OCI-LY7 (cell line): ENCODE measurements around the gene UFSP1. TPM values are rescaled to one million over a fixed set of nuclear protein-coding genes. Genes with fewer than 3 reads are reported as not detected.
"Not testable (repeated sequence)": the region's sequence is repeated elsewhere in the genome, so short reads cannot be mapped to it uniquely, and the experiment has no call there.

ENCODE experiments used
- BruUV-seq: library from RNA; stranded (reverse); fragments of 400-500 nt; replicated peaks from 2 replicates; lab custom pipeline; 2021; lab: Mats Ljungman, UMichigan
- CTCF ChIA-PET: fragments of 300-600 bp; sonication (Branson Sonifier 250); formaldehyde crosslinking; loops from one replicate; lab custom pipeline; 2022; ENCODE audit warnings: antibody characterized with exemption; ENCODE audit not compliant: unreplicated experiment; lab: Charles Lee
- POLR2A ChIA-PET: fragments of 300-600 bp; sonication (Branson Sonifier 250); formaldehyde crosslinking; loops from one replicate; lab custom pipeline; 2022; ENCODE audit warnings: antibody characterized with exemption; lab: Charles Lee
- DNase-seq: peaks from one replicate; pipeline ENCODE4 v3.0.0-alpha.2; 2015; ENCODE audit warnings: low spot score
- H2AFZ ChIP-seq: fragments of 200-600 bp; sonication (generic), shearing (Covaris generic); 2 replicates; pipeline ENCODE4 v1.6.1; 2014; ENCODE audit warnings: mild to moderate bottlenecking, antibody characterized with exemption, low read length, moderate library complexity
- H3K27ac ChIP-seq: fragments of 200-600 bp; sonication (generic); 2 replicates; pipeline ENCODE4 v1.5.1; 2014; ENCODE audit warnings: mixed run types, low read depth, mild to moderate bottlenecking, moderate library complexity, low read length, inconsistent platforms; ENCODE audit not compliant: poor library complexity, severe bottlenecking
- H3K36me3 ChIP-seq: fragments of 200-600 bp; sonication (generic); 2 replicates; pipeline ENCODE4 v1.6.1; 2014; ENCODE audit warnings: mild to moderate bottlenecking, antibody characterized with exemption, low read length, moderate library complexity, mixed read lengths; ENCODE audit not compliant: insufficient read depth
- H3K4me1 ChIP-seq: fragments of 200-600 bp; sonication (generic); 2 replicates; pipeline ENCODE4 v1.5.1; 2014; ENCODE audit warnings: mild to moderate bottlenecking, low read length; ENCODE audit not compliant: insufficient read depth, poor library complexity, severe bottlenecking
- H3K4me2 ChIP-seq: fragments of 200-600 bp; sonication (generic); 2 replicates; pipeline ENCODE4 v1.6.1; 2014; ENCODE audit warnings: mild to moderate bottlenecking, low read length
- H3K4me3 ChIP-seq: fragments of 200-600 bp; sonication (generic); 2 replicates; pipeline ENCODE4 v1.5.1; 2014; ENCODE audit warnings: mild to moderate bottlenecking, low read depth, low read length; ENCODE audit not compliant: poor library complexity, severe bottlenecking
- H3K79me2 ChIP-seq: fragments of 200-600 bp; sonication (generic); 2 replicates; pipeline ENCODE4 v1.6.1; 2016; ENCODE audit warnings: low read depth, mild to moderate bottlenecking, low read length, moderate library complexity, mixed read lengths; ENCODE audit not compliant: insufficient read depth
- H3K9me2 ChIP-seq: fragments of 200-600 bp; sonication (generic); 2 replicates; pipeline ENCODE4 v1.6.1; 2016; ENCODE audit warnings: mild to moderate bottlenecking, low read length, mixed read lengths; ENCODE audit not compliant: insufficient read depth
- H3K9me3 ChIP-seq: fragments of 200-600 bp; sonication (generic); 2 replicates; pipeline ENCODE4 v1.6.1; 2014; ENCODE audit warnings: mild to moderate bottlenecking, mixed run types, low read length, mixed read lengths
- H4K20me1 ChIP-seq: fragments of 200-600 bp; sonication (generic); 2 replicates; pipeline ENCODE4 v1.6.1; 2014; ENCODE audit warnings: mild to moderate bottlenecking, antibody characterized with exemption, low read length, moderate library complexity, mixed read lengths; ENCODE audit not compliant: insufficient read depth
- CTCF ChIP-seq: fragments of 200-600 bp; sonication (generic); conservative IDR thresholded peaks from 2 replicates; pipeline ENCODE4 v1.5.1; 2014; ENCODE audit warnings: mild to moderate bottlenecking, antibody characterized with exemption, low read length, moderate library complexity, mixed read lengths
- EZH2phosphoT487 ChIP-seq: fragments of 200-600 bp; sonication (generic); IDR thresholded peaks from 2 replicates; pipeline ENCODE4 v1.6.1; 2018; ENCODE audit warnings: low read depth, borderline replicate concordance, mild to moderate bottlenecking, mixed run types, antibody characterized with exemption, low read length, moderate library complexity, mixed read lengths
- intact Hi-C: fragments of 100-400 bp; cut with micrococcal nuclease; formaldehyde crosslinking; loops from one replicate; pipeline ENCODE4 v1.10.0; 2022; ENCODE audit not compliant: unreplicated experiment
- total RNA-seq, 2 experiments: library from RNA; depleted of rRNA in 1 of 2; stranded (reverse); fragments of >200 nt in 1 of 2; shearing (Covaris generic) in 1 of 2; gene quantifications; 2 replicates each; pipeline ENCODE4 v1.2.3, GENCODE V29; 2014 to 2022

UFSP1 gene
- total RNA-seq, 2 experiments from 2014 or later = 2.8 to 3.3 TPM

DNA sequence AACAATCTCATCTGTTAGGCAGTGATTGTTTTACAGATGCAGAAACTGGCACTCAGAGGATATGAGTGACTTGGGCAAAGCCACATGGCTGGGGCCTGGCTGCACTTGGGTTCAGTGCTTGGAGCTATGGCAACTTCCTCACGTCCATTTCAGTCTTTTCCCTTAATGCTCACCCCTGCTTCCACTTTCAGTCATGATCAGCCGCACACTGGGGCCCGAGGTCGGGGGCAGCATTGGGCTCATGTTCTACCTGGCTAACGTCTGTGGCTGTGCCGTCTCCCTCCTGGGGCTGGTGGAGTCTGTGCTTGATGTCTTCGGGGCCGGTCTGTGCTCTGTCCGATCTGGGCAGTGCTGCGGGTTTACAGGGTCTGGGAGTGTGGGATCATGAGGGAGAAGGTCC is 34.0 kb downstream of the UFSP1 start:
- H4K20me1 ChIP-seq = no peaks in the 10 kb centered on the region
- TF ChIP-seq CTCF (no peak), EZH2phosphoT487 (no peak)
- peaks cover 7% of the 10 kb centered on the region; the same call in 1 of the 2 replicates for H3K79me2 ChIP-seq
- intact Hi-C loops = no loop called here
- no TSS peak for BruUV-seq
- H3K27ac ChIP-seq = no peak overlapping the region
- H2AFZ ChIP-seq = no peak overlapping the region
- H3K4me1 ChIP-seq = peaks cover 15% of the 10 kb centered on the region
- H3K4me2 ChIP-seq = no peak overlapping the region
- peaks cover 9% of the 10 kb centered on the region; the same call in 1 of the 2 replicates for H3K36me3 ChIP-seq
- H3K9me2 ChIP-seq = no peaks in the 10 kb centered on the region
- ChIA-PET POLR2A (no interaction called here), CTCF (no interaction called here)
- no peak overlapping the region for H3K4me3 ChIP-seq
- H3K9me3 ChIP-seq = no peaks in the 10 kb centered on the region
- no peak for DNase-seq

GRCh38 chr7:100854899-100855298 is 34.6 kb downstream of the UFSP1 start:
- BruUV-seq, H3K79me2 ChIP-seq, H3K9me3 ChIP-seq, POLR2A ChIA-PET, H3K4me2 ChIP-seq, H3K36me3 ChIP-seq, H4K20me1 ChIP-seq, H2AFZ ChIP-seq, H3K4me3 ChIP-seq, DNase-seq, H3K27ac ChIP-seq, H3K9me2 ChIP-seq: not testable (repeated sequence)
- intact Hi-C loops = loop anchor here (5.0 kb wide), 1 partner anchor 133 kb away; the partner anchor contains the start of gene EPO
- CTCF ChIA-PET = interaction anchor here (1.3 kb wide), 1 partner anchor 35 kb away, joined by 3 read pairs; the partner anchor contains the start of gene UFSP1
- H3K4me1 ChIP-seq = peaks cover 15% of the 10 kb centered on the region

DNA sequence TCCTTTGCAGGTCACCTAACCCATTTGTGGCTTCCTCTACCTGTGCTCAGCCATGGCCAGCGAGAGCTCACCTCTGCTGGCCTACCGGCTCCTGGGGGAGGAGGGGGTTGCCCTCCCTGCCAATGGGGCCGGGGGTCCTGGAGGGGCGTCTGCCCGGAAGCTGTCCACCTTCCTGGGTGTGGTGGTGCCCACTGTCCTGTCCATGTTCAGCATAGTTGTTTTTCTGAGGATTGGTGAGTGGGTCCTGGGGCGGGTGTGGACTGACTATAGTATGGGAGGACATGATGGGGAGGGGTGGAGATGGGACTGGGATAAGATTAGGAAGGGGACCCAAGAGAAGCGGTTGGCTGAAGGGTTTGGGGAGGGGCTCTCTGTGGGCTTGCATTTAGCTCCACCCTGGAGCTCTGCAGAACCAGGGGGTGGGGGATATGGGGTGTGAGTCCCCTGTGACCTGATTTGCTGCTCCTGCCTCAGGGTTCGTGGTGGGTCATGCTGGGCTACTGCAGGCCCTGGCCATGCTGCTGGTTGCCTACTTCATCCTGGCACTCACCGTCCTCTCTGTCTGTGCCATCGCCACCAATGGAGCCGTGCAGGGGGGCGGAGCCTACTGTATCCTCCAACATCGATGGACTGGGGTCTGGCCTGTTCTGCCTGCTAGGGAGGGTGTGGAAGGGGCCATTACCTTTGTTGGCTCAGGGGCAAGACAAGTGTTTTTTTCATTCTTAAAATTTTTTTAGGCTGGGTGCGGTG is 35.2 kb downstream of the UFSP1 start:
- Histone ChIP-seq H3K9me2 (no peaks in the 10 kb centered on the region), H3K9me3 (no peaks in the 10 kb centered on the region), H3K4me3 (no peak overlapping the region), H4K20me1 (no peaks in the 10 kb centered on the region), H3K4me1 (peaks cover 15% of the 10 kb centered on the region), H3K27ac (no peak overlapping the region), H3K79me2 (peaks cover 7% of the 10 kb centered on the region; the same call in 1 of the 2 replicates), H2AFZ (no peak overlapping the region), H3K4me2 (peak overlapping the region; percentile 100), H3K36me3 (no peaks in the 10 kb centered on the region)
- CTCF ChIA-PET = interaction anchor here (0.7 to 1.3 kb wide), 2 partner anchors 36 to 180 kb away, joined by 3 to 5 read pairs; partner anchors contain the start of gene UFSP1
- POLR2A ChIA-PET = interaction anchor here (0.6 kb wide), 2 partner anchors 24 to 84 kb away, joined by 3 read pairs; no protein-coding TSS in a partner anchor
- no peak for DNase-seq
- no TSS peak for BruUV-seq
- intact Hi-C loops = loop anchor here (5.0 kb wide), 1 partner anchor 132 kb away; the partner anchor contains the start of gene EPO
- TF ChIP-seq CTCF = no peak
- TF ChIP-seq EZH2phosphoT487 = no peak
